ENCODE data around the gene SVIL.

SVIL gene

DNA sequence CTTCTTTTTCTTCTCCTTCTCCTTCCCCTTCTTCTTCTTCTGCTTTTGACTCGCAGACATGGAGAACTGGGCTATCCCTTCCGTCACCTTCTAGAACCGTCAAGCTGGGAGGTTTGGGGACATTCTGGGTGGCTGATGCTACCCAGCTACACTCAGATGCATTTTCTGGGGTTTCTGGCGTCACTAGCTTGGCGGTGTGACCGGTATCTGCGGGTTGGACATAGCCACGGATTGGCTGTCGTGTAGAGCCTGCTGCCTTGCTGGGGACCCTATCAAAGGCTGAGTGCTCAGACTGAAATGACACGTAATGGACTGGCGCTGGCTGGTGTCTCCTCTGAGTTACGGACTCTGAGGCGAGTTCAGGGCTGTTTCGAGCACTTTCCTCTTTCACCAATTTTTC is 101.7 kb downstream of the SVIL start:
- no peaks in the 10 kb centered on the region for H3K79me2 ChIP-seq (ENCODE audit: insufficient read depth, low read length)
- no peak overlapping the region for H3K4me2 ChIP-seq (ENCODE audit: low read length)
- no peaks in the 10 kb centered on the region for H3K9me2 ChIP-seq (ENCODE audit: low read depth, low read length)
- no peaks in the 10 kb centered on the region for H3K27me3 ChIP-seq (ENCODE audit: insufficient read depth, low read length)
- no peaks in the 10 kb centered on the region for H3F3A ChIP-seq (ENCODE audit: insufficient read depth, low read length)
- no peak overlapping the region for H3K9ac ChIP-seq (ENCODE audit: low read length)
- no peak overlapping the region for H3K27ac ChIP-seq (ENCODE audit: low read depth, low read length, poor library complexity, severe bottlenecking)
- H2AFZ ChIP-seq (ENCODE audit: low read length): no peak overlapping the region
- H3K36me3 ChIP-seq (ENCODE audit: insufficient read depth, low read length): no peaks in the 10 kb centered on the region
- no peaks in the 10 kb centered on the region for H3K9me3 ChIP-seq (ENCODE audit: low read length)
- H4K20me1 ChIP-seq (ENCODE audit: insufficient read depth, low read length): no peaks in the 10 kb centered on the region
- no peak overlapping the region for H3K4me3 ChIP-seq (ENCODE audit: low read depth, low read length, poor library complexity, severe bottlenecking)
- H3K4me1 ChIP-seq (ENCODE audit: insufficient read depth, low read length, severe bottlenecking): no peaks in the 10 kb centered on the region
- no peak for TF ChIP-seq EZH2 (IDR thresholded peaks at IDR 0.05; ENCODE audit: borderline replicate concordance, low read length)
- TF ChIP-seq, protein P1, sequence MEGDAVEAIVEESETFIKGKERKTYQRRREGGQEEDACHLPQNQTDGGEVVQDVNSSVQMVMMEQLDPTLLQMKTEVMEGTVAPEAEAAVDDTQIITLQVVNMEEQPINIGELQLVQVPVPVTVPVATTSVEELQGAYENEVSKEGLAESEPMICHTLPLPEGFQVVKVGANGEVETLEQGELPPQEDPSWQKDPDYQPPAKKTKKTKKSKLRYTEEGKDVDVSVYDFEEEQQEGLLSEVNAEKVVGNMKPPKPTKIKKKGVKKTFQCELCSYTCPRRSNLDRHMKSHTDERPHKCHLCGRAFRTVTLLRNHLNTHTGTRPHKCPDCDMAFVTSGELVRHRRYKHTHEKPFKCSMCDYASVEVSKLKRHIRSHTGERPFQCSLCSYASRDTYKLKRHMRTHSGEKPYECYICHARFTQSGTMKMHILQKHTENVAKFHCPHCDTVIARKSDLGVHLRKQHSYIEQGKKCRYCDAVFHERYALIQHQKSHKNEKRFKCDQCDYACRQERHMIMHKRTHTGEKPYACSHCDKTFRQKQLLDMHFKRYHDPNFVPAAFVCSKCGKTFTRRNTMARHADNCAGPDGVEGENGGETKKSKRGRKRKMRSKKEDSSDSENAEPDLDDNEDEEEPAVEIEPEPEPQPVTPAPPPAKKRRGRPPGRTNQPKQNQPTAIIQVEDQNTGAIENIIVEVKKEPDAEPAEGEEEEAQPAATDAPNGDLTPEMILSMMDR (IDR thresholded peaks at IDR 0.05; ENCODE audit: low read length): no peak

DNA sequence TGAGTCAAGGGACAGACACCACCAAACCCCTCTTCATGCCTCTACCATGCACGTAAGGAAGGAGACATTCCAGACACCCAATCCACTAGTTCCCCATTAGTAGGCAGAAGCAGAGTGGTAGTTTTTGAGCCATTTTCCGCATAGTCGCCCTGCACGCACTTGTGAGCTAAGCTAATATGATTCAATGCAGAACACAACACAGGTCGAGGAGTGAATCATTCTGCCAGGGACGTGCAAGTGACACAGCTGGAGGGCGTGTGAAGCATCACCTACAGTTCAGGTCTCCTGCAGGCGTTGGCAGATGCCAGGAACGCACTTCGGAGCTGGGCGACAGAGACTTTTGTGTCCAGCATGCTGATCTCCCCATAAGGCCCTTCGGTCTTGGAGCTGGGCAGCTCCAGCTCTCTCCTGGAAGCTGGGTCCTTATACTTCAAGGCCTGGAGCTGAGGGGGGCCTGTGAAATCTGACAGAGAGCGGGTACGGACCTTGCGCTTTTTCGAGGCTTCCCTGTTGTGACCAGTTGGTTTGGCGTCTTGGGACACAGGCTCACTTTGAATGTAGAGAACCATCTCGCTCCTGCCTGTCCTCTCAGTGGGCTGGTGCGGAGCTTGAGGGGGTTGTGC is 102.4 kb downstream of the SVIL start:
- H3K9ac ChIP-seq (ENCODE audit: low read length): no peak overlapping the region
- no peaks in the 10 kb centered on the region for H3F3A ChIP-seq (ENCODE audit: insufficient read depth, low read length)
- H3K36me3 ChIP-seq (ENCODE audit: insufficient read depth, low read length): no peaks in the 10 kb centered on the region
- no peaks in the 10 kb centered on the region for H3K79me2 ChIP-seq (ENCODE audit: insufficient read depth, low read length)
- TF ChIP-seq, protein P1 (IDR thresholded peaks at IDR 0.05; ENCODE audit: low read length): no peak
- TF ChIP-seq EZH2 (IDR thresholded peaks at IDR 0.05; ENCODE audit: borderline replicate concordance, low read length): no peak
- H3K9me2 ChIP-seq (ENCODE audit: low read depth, low read length): no peaks in the 10 kb centered on the region
- no peak overlapping the region for H2AFZ ChIP-seq (ENCODE audit: low read length)
- H3K9me3 ChIP-seq (ENCODE audit: low read length): no peaks in the 10 kb centered on the region
- H3K27me3 ChIP-seq (ENCODE audit: insufficient read depth, low read length): no peaks in the 10 kb centered on the region
- H3K4me1 ChIP-seq (ENCODE audit: insufficient read depth, low read length, severe bottlenecking): no peaks in the 10 kb centered on the region
- H4K20me1 ChIP-seq (ENCODE audit: insufficient read depth, low read length): no peaks in the 10 kb centered on the region
- H3K4me2 ChIP-seq (ENCODE audit: low read length): no peak overlapping the region
- no peak overlapping the region for H3K4me3 ChIP-seq (ENCODE audit: low read depth, low read length, poor library complexity, severe bottlenecking)
- H3K27ac ChIP-seq (ENCODE audit: low read depth, low read length, poor library complexity, severe bottlenecking): no peak overlapping the region

DNA sequence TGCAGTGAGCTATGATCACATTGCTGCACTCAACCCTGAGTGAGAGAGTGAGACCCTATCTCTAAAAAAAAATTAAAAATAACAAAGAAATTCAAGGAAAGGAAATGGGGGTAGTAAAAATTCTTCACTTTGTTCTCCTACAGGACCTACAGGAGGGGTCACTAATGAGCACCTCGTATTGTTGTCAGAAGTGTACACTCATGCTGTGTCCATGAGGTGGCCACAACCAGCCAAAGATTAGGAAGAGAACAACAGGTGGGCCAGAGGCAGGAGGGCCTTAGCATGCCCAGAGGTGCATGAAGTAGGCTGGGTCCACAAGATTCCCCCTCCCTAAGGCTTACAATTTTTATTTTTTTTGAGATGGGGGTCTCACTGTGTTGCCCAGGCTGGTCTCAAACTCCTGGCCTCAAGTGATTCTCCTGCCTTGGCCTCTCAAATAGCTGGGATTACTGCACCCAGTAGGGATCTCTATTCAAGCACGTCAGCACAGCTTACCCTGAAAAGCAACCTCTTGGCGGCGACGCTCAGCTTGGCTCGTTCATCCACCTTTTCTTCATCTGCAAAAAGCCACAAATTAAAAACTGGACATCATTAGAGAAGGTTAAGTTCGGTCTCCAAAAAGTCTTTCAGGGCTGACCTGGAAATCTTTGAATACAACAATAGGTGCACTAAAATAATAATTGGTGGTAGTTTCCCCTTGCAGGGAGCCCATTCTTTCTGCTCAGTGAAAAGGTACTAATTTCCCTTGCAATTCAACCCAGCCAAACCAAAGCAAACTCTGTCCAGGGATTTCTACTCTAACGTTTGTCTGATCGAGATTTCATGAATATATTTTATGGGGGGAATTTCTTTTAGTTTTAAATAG is 104.4 kb downstream of the SVIL start:
- Histone ChIP-seq H4K20me1 (ENCODE audit: insufficient read depth, low read length) (no peaks in the 10 kb centered on the region), H3K27ac (ENCODE audit: low read depth, low read length, poor library complexity, severe bottlenecking) (no peak overlapping the region), H3K79me2 (ENCODE audit: insufficient read depth, low read length) (no peaks in the 10 kb centered on the region), H3K4me3 (ENCODE audit: low read depth, low read length, poor library complexity, severe bottlenecking) (no peak overlapping the region), H3K4me2 (ENCODE audit: low read length) (no peak overlapping the region), H3K9me2 (ENCODE audit: low read depth, low read length) (no peaks in the 10 kb centered on the region), H2AFZ (ENCODE audit: low read length) (no peak overlapping the region), H3F3A (ENCODE audit: insufficient read depth, low read length) (no peaks in the 10 kb centered on the region), H3K27me3 (ENCODE audit: insufficient read depth, low read length) (no peaks in the 10 kb centered on the region), H3K4me1 (ENCODE audit: insufficient read depth, low read length, severe bottlenecking) (no peaks in the 10 kb centered on the region), H3K9ac (ENCODE audit: low read length) (no peak overlapping the region), H3K36me3 (ENCODE audit: insufficient read depth, low read length) (no peaks in the 10 kb centered on the region), H3K9me3 (ENCODE audit: low read length) (no peaks in the 10 kb centered on the region)
- no peak for TF ChIP-seq EZH2 (IDR thresholded peaks at IDR 0.05; ENCODE audit: borderline replicate concordance, low read length)
- TF ChIP-seq, protein P1 (IDR thresholded peaks at IDR 0.05; ENCODE audit: low read length): no peak

Measured in OCI-LY1 (cell line).